ENCODE measurements around the gene TANC1. TPM values are rescaled to one million over a fixed set of nuclear protein-coding genes. Genes with fewer than 3 reads are reported as not detected.

The TANC1 gene
- total RNA-seq, 1 donor from 2014 or later, result 36.9 TPM

- DNase-seq (ENCODE audit: extremely low spot score, unreplicated experiment), result no peak
- Mint-ChIP-seq H3K4me3 (ENCODE audit: unreplicated experiment) (no peak overlapping the region), H3K4me1 (ENCODE audit: unreplicated experiment) (peaks cover 32% of the 10 kb centered on the region), H3K27me3 (ENCODE audit: unreplicated experiment) (no peaks in the 10 kb centered on the region), H3K9me3 (ENCODE audit: unreplicated experiment) (no peaks in the 10 kb centered on the region), H3K27ac (ENCODE audit: unreplicated experiment) (no peak overlapping the region), H3K36me3 (ENCODE audit: unreplicated experiment) (peaks cover 20% of the 10 kb centered on the region)
- TF ChIP-seq CTCF (IDR thresholded peaks at IDR 0.05), result no peak
These were observed 241.2 kb downstream of the TANC1 start for GRCh38 chr2:159209341-159210306.

GRCh38 chr2:159211447-159212396 lies 243.3 kb downstream of the TANC1 start:
- Mint-ChIP-seq H3K27ac (ENCODE audit: unreplicated experiment) (peak overlapping the region; percentile 81), H3K36me3 (ENCODE audit: unreplicated experiment) (peaks cover 30% of the 10 kb centered on the region), H3K4me1 (ENCODE audit: unreplicated experiment) (peaks cover 32% of the 10 kb centered on the region), H3K4me3 (ENCODE audit: unreplicated experiment) (peak overlapping the region; percentile 51), H3K9me3 (ENCODE audit: unreplicated experiment) (no peaks in the 10 kb centered on the region), H3K27me3 (ENCODE audit: unreplicated experiment) (no peaks in the 10 kb centered on the region)
- peak; percentile 34 for TF ChIP-seq CTCF (IDR thresholded peaks at IDR 0.05)
- DNase-seq (ENCODE audit: extremely low spot score, unreplicated experiment), result no peak

- Mint-ChIP-seq H3K36me3 (ENCODE audit: unreplicated experiment) (peaks cover 39% of the 10 kb centered on the region), H3K9me3 (ENCODE audit: unreplicated experiment) (no peaks in the 10 kb centered on the region), H3K27ac (ENCODE audit: unreplicated experiment) (no peak overlapping the region), H3K4me1 (ENCODE audit: unreplicated experiment) (peaks cover 32% of the 10 kb centered on the region), H3K27me3 (ENCODE audit: unreplicated experiment) (no peaks in the 10 kb centered on the region), H3K4me3 (ENCODE audit: unreplicated experiment) (no peak overlapping the region)
- no peak for TF ChIP-seq CTCF (IDR thresholded peaks at IDR 0.05)
- no peak for DNase-seq (ENCODE audit: extremely low spot score, unreplicated experiment)
These were observed 244.9 kb downstream of the TANC1 start for GRCh38 chr2:159213296-159213695.

GRCh38 chr2:159214325-159214865 lies 246.0 kb downstream of the TANC1 start:
- peaks cover 46% of the 10 kb centered on the region for H3K36me3 Mint-ChIP-seq (ENCODE audit: unreplicated experiment)
- H3K4me1 Mint-ChIP-seq (ENCODE audit: unreplicated experiment), result peaks cover 29% of the 10 kb centered on the region
- TF ChIP-seq CTCF (IDR thresholded peaks at IDR 0.05), result no peak
- no peak overlapping the region for H3K27ac Mint-ChIP-seq (ENCODE audit: unreplicated experiment)
- H3K9me3 Mint-ChIP-seq (ENCODE audit: unreplicated experiment), result no peaks in the 10 kb centered on the region
- no peak for DNase-seq (ENCODE audit: extremely low spot score, unreplicated experiment)
- no peaks in the 10 kb centered on the region for H3K27me3 Mint-ChIP-seq (ENCODE audit: unreplicated experiment)
- H3K4me3 Mint-ChIP-seq (ENCODE audit: unreplicated experiment), result no peak overlapping the region
